Embryonic facial prominence (tissue), 1 donor: Measurements from ENCODE around the gene KLF12.

ENCODE experiments used
- DNase-seq: peaks from one replicate; pipeline ENCODE4 v3.0.0-alpha.2; 2016; ENCODE audit errors: extremely low spot score

Gene KLF12

DNA sequence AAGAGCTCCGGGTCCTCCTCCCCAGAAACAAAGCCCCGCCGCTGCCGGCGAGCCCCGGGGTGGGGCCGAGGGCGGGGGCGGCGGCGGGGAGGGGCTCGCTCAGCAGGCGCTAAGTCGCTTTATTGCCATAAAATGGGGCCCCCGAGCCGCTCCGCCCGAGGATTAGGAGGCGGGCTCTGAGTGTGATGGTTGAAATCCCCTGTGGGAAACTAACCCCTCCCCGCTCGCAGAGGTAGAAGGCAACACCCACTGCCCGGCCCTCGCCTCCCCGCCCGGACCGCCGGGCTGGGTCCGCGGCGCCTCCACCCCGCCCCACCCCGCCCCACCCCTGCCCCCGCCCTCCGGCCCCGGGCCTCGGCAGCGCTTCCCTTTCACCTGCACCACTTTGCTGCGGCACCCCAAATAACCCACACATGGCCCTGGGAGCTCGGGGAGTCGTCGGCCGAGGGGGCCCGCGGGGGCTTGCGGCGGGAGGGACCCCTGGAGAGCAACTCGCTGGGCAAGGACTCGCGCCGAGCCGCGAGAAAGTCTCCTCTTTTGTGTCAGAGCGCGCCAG, at the start of gene KLF12:
Gene KLF12, minus strand, starts transcription at position 184 of the 556 bp plus-strand sequence.
- DNase-seq = peak; percentile 91

DNA sequence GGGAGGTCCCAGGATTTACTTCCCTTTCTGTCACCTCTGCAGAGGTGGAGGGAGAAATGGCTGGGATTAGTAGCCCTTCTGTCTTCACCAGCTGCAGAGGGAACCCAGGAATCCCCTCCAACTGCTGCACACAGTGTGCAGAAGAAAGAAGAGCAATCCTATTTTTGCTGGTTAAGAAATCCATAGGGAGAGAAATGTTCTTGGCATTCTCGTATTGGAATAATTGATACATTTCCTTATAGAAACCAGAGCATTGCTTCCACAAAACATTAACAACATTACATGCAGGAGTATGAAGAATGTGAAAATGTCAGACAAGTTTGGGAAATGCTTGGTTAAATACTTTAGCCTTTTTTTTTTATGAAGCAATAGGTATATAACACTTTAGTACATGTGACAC, 48.3 kb upstream of the KLF12 start:
- DNase-seq = no peak

DNA sequence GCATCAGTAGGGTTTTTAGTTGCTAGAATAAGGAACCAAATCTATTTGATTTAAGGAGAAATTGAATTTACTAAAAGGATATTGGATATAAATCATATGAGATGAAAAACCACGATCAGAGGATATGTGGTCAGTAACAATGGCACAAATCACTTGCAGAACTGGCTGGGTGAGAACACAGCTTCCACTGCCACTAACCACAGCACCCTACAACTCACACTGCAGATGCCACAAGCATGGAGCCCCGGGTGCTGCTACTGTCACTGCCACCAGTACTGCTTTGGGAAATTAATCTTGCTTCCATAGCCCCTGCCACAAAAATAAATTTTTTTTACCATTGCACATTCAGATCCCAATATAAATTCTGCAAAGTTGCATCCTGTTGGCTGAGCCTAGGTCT, 40.6 kb upstream of the KLF12 start:
- no peak for DNase-seq

DNA sequence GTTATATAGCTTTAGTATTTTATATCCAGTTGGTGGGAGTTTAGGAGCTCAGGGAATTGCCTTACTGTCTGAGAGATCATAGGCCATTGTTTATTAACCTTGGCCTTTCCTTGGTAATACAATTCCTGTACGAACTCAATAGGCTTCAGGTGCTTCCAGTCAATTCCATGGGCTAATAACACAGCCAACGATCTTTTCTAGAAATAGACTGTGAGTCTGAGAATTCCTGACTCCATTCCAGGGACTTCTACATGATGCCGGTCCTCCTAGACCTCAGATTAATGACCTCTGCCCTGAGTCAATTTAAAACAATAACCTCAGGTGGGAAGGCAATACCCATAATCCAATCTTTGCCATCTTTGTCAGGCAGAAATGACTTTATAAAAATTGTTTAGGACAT, 39.6 kb upstream of the KLF12 start:
- no peak for DNase-seq

DNA sequence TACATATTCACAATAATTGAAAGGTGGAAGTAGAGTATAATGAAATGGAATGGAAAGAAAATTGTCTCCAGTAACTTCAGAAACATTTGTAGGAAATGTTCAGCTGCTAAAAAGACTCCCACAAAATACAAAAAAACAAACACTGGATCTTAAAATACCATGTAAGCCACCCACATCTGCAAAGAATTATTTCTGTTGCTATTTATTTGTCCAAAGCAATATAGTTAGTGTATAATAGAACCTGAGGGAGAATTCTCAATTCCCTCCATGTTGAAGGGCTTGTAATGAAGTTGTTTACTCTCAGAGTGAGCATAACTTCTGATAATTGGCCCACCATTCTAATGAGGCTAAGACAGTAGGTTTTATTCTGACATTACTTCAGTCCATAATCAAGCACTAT, 37.4 kb upstream of the KLF12 start:
- DNase-seq = peak; percentile 18

DNA sequence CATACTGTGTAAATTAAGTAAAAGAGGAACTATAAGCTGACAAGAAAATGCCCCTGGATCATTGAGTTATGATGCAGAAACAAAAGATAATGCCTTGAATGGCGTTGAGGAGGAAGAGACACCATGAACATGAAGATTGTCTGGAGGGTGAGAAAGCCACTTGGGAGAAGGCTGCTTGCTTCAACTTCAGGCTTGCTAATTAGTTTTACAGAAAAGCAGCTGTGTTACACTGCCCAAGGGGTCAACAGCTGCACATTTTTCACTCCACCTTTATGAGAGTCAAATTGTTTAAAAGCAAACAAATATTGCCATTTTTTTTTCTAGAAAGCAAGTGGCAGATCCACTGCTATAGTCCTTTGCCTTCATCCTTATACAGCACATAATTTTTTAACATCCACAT, 35.5 kb upstream of the KLF12 start:
- DNase-seq = no peak

DNA sequence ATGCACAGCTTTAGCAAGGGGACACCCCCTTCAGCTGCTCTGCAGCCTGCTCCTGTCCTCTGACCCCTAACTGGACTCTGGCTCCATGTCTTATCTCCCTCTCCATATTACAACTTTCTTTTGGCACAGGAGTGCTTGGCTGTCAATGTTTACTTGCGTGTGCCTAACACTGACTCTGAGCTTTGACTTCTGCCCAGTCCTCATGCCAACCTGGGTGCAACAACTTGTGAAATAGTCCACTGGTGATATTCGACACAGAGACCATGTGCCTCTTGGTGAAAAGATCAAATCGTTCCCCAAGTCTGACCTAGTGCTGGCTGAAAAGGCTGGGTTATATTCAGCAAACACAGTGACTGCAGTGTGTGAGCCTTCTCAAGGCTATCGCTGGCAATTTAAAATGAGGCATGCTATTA, 34.1 kb upstream of the KLF12 start:
- no peak for DNase-seq

DNA sequence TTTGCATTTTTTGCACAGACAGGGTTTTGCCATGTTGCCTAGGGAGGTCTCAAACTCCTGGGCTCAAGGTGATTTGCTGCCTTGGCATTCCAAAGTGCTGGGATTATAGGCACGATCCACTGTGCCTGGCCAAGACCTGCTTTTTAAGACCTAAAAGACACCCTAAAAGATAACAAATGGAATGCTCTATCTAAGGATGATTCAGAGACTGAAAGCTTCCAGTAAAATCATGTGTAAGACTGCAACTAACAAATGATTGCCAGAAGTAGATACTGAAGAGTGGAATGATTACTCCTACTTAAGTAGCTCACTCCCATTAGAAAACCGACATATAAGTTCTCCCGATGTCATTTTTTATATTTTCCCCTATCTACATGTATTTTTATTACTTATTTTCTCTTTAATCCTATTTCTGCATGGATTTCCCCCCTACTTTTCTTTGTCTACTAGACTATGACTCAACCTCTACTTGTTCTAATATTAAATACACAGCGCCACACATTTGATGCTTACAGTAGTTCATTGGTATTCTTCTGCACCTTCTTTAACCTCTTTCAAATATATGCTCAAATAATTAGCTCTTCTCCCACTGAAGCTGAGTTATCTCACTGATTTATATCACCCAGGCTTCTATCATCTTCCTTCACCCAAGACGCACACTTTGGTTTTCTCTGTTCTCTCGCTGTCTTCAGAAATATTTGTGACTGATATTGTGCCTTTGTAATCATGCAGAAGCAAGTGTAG, 32.2 kb upstream of the KLF12 start:
- no peak for DNase-seq

DNA sequence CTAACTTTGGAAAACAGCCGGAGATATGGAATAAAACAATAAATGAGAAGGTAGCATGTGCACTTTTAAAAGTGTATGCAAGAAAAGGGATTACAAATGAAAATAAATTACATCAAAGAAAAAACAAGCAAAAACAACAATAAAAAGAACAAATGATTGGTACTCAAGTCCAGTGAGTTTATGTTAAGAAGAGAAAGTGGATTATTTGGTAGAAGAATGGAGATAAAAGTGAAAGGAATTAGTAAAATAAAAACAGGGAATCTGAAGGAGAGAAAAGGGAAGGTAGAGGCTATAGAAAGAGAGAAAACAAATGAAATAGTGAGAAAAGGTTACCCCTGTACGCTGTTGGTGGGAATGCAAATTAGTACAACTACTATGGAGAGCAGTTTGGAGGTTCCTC, 28.6 kb upstream of the KLF12 start:
- no peak for DNase-seq

DNA sequence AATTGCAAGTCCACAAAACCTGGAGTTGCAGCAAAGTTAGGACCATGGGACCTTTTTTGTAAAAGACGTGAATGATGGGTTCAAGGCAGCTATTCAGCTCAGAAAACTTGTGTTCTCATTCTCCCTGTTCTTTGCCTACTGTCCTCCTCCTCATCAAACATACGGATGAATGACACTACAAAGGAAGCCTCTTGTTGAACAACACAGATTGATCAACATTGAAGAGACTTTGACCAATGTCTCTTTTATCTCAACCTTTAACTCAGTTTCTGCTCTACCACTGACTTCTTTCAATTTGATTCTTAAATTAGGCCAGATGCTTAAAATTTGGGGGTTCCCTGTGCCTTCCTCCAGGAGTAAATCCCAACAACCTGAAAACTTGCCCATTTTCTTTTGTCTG, 27.9 kb upstream of the KLF12 start:
- DNase-seq = no peak

DNA sequence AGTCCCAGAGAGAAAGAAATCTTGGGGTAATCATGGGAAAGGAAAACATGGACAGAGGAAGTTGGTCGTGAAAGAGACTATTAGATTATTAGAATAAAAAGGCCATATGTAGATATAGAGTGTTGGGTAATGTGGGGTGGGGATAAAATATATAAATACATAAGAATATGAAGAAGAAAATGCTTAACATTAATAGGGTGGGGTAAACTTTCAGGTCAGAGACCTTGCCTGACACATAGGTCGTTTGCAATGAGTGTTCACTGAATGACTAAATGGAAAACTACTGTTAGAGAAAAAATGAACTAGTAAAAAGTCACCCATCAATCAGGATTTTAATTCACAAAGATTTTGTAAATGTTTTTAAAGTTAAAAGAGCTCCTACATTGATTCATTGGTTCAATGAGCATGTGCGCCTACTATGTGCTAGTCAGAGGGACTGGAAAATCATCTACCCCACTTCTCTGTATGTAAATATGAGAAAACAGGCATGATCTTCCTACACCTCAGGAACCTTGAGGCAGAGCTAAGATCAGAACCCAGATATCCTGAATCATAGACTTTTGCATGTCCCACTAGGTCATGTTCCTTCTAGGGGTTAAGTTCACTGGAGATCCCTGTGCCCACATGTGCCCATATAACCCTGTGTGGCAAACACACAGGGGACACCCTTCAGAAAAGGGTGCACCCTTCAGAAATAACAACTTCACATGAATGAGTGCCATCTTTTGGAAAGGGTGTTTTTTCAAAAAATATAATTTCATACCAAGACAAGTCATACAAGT, 24.6 kb upstream of the KLF12 start:
- no peak for DNase-seq

DNA sequence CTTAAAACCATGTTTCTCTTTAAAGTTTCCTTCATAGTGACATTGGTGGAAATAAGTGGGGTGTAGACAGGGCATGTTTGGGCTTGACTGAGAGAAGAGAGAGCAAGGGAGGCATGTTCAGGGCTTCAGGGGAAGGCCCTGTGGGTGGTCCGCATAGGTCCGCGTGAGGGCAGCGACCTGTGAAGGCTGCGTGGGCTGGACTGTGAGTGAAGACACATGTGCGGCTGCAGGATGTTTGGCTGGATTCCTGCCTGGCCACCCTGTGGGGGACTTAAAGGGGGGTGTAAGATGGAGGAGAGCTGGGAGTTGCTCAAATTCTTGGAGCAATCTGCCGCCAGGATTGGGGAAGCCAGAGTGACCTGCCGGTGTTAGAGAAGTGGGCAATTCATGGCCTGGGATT, 23.8 kb upstream of the KLF12 start:
- DNase-seq = no peak

DNA sequence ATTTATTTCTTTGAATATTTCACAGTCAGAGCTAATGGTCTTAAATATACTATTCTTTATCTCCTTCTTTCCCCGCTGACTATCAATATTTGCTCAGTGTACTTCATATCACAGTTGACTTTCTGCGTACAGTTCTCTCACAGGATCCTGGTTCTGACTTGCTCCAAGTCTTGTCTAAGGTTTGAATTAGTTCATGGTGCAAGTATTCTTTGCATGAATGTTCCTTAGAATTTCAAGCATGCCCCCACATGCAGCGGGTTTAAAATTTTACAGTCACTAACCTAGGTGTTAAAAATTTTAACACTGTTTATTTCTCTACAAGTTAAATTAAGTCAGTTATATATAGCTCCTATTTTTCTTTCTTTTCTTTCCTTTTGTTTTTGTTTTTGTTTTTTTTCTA, 20.8 kb upstream of the KLF12 start:
- DNase-seq = no peak

DNA sequence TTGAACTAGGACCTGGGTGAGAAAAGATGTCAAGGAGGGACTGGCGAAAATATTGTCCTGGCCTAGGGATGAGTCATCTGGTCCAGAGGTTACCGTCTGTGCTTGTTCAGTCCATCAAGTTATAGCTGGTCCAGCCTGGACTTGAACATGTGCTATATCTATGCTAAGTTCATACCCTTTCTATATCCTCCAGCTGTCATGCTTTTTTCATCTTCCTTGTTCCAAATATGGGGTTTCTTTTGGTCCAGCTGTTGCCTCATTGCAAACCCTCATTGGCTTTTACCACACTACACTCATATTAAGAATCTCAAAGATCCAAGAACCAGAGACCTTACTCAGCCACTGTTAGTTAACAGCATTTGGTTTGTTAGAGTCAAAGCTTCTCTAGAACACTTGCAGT, 19.1 kb upstream of the KLF12 start:
- DNase-seq = no peak

DNA sequence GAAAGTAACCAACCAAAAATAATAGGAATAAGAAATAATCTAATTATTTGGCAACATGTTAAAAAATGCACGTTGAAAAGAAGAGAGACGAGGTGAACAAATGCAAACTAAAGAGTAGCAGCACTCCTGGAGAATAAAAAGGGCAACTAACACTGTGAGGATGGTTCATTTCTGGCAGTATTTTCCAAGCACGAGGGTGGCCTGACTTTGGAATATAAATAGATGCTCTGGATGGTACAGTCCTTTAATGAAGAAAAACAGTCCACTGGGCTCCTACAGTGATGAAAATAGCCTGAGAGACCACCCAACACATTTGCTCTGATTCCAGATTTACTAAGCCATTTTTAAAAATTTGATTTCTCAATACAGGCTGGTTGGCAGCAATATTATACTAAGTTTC, 17.7 kb upstream of the KLF12 start:
- DNase-seq = no peak

DNA sequence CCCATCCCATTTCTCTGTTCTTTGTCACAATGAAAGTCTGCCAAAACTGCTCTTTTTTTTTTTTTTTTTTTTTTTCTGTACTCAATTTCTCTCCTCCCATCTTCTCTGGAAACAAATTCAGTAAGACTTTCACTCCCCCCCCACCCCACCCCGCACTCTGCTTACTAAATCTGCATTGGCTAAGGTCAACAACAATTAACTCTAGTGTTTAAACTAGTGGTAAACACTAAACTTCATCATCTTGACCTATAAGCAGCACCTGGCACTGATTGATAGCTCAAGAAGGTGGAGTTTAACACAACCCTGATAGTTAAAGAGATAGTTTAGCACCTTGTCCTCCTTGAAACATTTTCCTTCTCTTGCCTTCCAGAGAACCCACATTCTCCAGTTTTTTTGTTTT, 14.1 kb upstream of the KLF12 start:
- no peak for DNase-seq

DNA sequence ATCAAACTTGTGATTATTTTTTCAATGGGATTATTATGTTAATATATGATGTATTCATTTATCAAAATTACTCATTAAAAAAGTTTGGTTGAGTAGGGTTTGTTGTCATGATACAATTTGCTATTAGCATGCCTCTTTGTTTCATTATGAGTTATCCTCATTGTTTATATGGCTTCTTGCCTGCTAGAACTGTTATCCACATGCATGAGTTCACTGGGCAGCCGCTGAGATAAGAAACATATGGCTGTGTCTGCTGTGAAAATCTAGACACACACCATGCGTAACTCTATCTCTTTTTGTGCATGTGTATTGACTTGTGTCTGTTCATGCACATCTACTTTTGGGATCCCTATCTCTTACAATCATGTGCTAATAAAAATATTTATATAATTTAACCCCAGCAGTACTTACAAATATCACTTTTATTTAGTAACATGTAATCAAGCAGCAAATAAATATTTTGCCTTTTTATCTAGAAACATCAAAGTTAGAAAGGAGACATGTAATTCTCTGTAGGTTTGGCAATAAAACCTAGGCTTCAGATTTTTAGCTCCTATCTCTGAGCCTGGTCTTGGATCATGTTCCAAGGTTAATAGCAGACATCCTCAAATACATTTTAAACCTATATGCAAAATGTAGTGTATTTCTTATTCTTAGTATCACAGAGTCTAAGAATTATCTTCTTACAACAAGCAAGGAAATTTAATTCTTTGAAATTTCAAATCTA, 11.2 kb upstream of the KLF12 start:
- no peak for DNase-seq

DNA sequence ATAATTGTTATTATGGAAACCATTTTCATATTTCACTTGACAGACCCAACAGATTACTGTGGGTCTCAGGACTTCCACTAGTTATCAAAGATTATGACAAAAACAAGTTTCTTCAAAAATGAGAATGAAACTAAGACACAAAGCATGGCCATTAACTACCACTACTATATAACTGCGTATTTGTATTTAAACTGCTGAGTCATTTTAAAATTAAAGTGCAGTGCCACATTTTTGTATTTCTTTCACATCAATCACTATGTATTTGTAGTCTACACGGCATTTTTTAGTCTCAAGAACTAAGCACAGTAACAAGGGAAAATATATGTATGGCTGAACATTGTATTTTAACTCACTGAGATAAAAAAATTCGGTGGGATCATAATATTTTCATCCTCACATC, 10.1 kb upstream of the KLF12 start:
- DNase-seq = no peak

DNA sequence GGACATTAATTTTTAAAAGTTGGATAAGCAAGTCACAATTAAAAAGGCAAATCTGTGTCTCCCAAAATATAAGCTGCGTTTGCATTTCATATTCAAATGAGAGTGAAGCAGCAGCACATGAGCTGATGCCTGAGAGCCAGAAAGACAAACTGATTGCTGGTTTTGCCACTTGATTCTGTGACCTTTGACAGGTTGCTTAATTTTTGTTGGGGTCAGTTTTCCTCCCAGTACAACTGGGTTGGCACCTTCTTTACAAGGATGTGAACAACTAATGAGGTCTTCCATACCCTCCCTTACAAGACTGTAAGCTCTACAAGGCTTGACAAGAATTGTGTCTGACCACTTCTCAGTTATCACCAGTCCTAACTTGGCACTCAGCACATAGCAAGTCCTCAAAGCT, 8.1 kb upstream of the KLF12 start:
- no peak for DNase-seq

DNA sequence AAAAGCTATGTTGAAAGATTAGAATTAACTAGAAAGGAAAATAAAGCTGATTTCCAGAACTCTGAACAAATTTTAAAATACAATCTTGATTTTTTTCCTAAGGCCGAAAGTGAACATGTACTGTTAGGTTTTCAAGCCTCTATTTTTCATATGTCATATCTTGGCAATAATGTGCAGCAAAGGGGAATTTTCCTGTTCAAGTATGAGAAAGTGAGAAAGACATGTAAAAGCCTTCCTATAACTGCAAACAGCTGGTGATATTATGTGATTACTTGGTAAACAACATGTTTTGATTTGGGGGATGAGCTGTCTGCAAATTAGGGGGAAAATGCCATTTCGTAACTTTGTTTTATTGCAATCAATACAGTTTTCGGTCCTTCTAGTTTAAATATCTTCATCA, 4.0 kb upstream of the KLF12 start:
- no peak for DNase-seq

DNA sequence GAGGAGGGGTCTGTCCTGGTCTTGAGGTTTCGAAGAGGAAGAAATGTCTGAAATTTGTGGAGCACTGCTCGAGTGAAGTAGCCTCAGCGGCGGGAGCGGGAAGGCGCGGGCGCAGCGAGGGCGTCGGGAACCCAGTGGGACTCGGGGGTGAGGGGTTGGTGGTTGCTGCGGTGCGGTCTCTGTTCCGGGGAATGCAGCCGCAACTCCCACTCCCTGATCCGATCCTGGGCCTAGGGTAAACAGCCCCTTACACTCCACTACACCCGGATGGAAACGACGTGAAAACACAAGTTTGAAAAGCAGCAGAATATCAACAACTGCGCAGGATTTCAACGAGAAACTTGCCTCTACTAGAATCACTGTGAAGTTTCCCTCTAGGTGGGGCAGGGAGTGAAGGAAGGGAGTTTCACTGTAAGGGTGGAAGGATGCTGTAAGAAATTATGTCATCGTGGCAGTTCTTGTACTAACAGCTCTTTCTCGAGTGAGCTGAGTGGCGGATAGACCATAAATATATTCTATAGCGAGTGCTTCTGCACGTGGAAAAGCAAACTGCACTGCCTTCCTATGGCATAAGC, 2.0 kb upstream of the KLF12 start:
- DNase-seq = peak; percentile 45
